Endodermal cell (in vitro differentiated cells): ENCODE measurements around the gene BAZ1A. TPM values are rescaled to one million over a fixed set of nuclear protein-coding genes. Genes with fewer than 3 reads are reported as not detected.

Experiments used
- DNase-seq: peaks from one replicate; pipeline ENCODE4 v3.0.0-alpha.2; 2017
- H3K27ac ChIP-seq: 2 replicates; pipeline ENCODE4 v1.5.1; 2013; ENCODE audit warnings: mild to moderate bottlenecking, low read depth, low read length, moderate library complexity
- H3K27me3 ChIP-seq: 2 replicates; pipeline ENCODE4 v1.6.1; 2013; ENCODE audit warnings: mild to moderate bottlenecking, low read length, moderate library complexity; ENCODE audit not compliant: insufficient read depth, control insufficient read depth, poor library complexity, severe bottlenecking
- H3K36me3 ChIP-seq: 2 replicates; pipeline ENCODE4 v1.7.0; 2013; ENCODE audit warnings: mild to moderate bottlenecking, low read length, moderate library complexity; ENCODE audit not compliant: control insufficient read depth, insufficient read depth
- H3K4me1 ChIP-seq: one replicate; pipeline ENCODE4 v1.7.0; 2013; ENCODE audit warnings: low read length; ENCODE audit not compliant: control insufficient read depth, insufficient read depth
- H3K4me3 ChIP-seq: 2 replicates; pipeline ENCODE4 v1.5.1; 2013; ENCODE audit warnings: mild to moderate bottlenecking, low read length, moderate library complexity
- H3K9ac ChIP-seq: 2 replicates; pipeline ENCODE4 v1.6.1; 2013; ENCODE audit warnings: mild to moderate bottlenecking, low read length, moderate library complexity; ENCODE audit not compliant: poor library complexity, severe bottlenecking; ENCODE audit errors: extremely low read depth
- H3K9me3 ChIP-seq: 2 replicates; pipeline ENCODE4 v1.6.1; 2013; ENCODE audit warnings: mild to moderate bottlenecking, low read length, moderate library complexity; ENCODE audit not compliant: control insufficient read depth
- H3K27ac Mint-ChIP-seq: 2 replicates; pipeline ENCODE4 v1.8.0; 2020; ENCODE audit warnings: mixed read lengths
- H3K27me3 Mint-ChIP-seq: 2 replicates; pipeline ENCODE4 v1.8.0; 2021; ENCODE audit warnings: mild to moderate bottlenecking, mixed read lengths; ENCODE audit not compliant: insufficient read depth
- H3K36me3 Mint-ChIP-seq: 2 replicates; pipeline ENCODE4 v1.8.0; 2020; ENCODE audit warnings: low read depth, mixed read lengths
- H3K4me1 Mint-ChIP-seq: 2 replicates; pipeline ENCODE4 v1.8.0; 2020; ENCODE audit warnings: mixed read lengths
- H3K4me3 Mint-ChIP-seq: 2 replicates; pipeline ENCODE4 v1.8.0; 2020; ENCODE audit warnings: mild to moderate bottlenecking, moderate library complexity, mixed read lengths
- H3K9me3 Mint-ChIP-seq: 2 replicates; pipeline ENCODE4 v1.8.0; 2020; ENCODE audit warnings: mild to moderate bottlenecking, mixed read lengths
- CTCF ChIP-seq: fragments of 200-600 bp; sonication (generic); conservative IDR thresholded peaks from 2 replicates; pipeline ENCODE4 v1.5.0; 2021; ENCODE audit warnings: antibody characterized with exemption, mild to moderate bottlenecking
- WGBS, 2 experiments: methylation state at CpG; one replicate each; pipeline versions ENCODE4 v1.1.5 to v1.1.7; 2013; ENCODE audit warnings: missing lambda C conversion rate in 2 of 2, mixed read lengths in 1 of 2; ENCODE audit not compliant: insufficient coverage in 1 of 2, insufficient read length in 1 of 2; 5-methylcytosine and 5-hydroxymethylcytosine counted together
- total RNA-seq, 2 donors: library from RNA; stranded (reverse); fragmentation: NEBNext Ultra II Directional in 1 of 2; extraction: Animal tissue kit (Norgen Biotek cat#: 25700) in 1 of 2; gene quantifications; 2 replicates in 1 of 2; 3 replicates in 1 of 2; pipeline ENCODE4 v1.2.1, GENCODE V29; 2021

BAZ1A gene
- total RNA-seq, 2 donors from 2014 or later, result 22.3 to 23.3 TPM

- no peak for DNase-seq
- WGBS, 2 experiments, result 96 to 100% methylated on average over 3 to 4 of the region's 4 CpGs
Observed at GRCh38 chr14:34711796-34712712, 163.1 kb downstream of the BAZ1A start.

GRCh38 chr14:34711169-34711568 is 164.0 kb downstream of the BAZ1A start:
- no peak overlapping the region for H3K27ac ChIP-seq
- Mint-ChIP-seq H3K27ac (no peak overlapping the region), H3K36me3 (peaks cover 5% of the 10 kb centered on the region), H3K4me1 (peaks cover 9% of the 10 kb centered on the region), H3K4me3 (no peak overlapping the region), H3K9me3 (no peaks in the 10 kb centered on the region), H3K27me3 (peaks cover 8% of the 10 kb centered on the region)
- H3K27me3 ChIP-seq, result peaks cover 9% of the 10 kb centered on the region
- no peak for DNase-seq
- H3K4me3 ChIP-seq, result no peak overlapping the region
- H3K36me3 ChIP-seq, result peaks cover 16% of the 10 kb centered on the region
- TF ChIP-seq CTCF, result no peak
- no peaks in the 10 kb centered on the region for H3K4me1 ChIP-seq
- no peak overlapping the region for H3K9ac ChIP-seq
- WGBS, 2 experiments, result 94 to 100% methylated on average over 2 to 3 of the region's 3 CpGs
- H3K9me3 ChIP-seq, result no peaks in the 10 kb centered on the region

More at GRCh38 chr14:34711796-34712712, 163.1 kb downstream of the BAZ1A start:
- Histone ChIP-seq H3K9ac (no peak overlapping the region), H3K9me3 (no peaks in the 10 kb centered on the region), H3K27ac (no peak overlapping the region), H3K4me3 (no peak overlapping the region), H3K4me1 (no peaks in the 10 kb centered on the region), H3K27me3 (peaks cover 9% of the 10 kb centered on the region), H3K36me3 (peaks cover 16% of the 10 kb centered on the region)
- Mint-ChIP-seq H3K4me3 (no peak overlapping the region), H3K27ac (no peak overlapping the region), H3K9me3 (no peaks in the 10 kb centered on the region), H3K4me1 (peaks cover 9% of the 10 kb centered on the region), H3K36me3 (peaks cover 5% of the 10 kb centered on the region), H3K27me3 (peaks cover 8% of the 10 kb centered on the region)
- TF ChIP-seq CTCF, result no peak

GRCh38 chr14:34710744-34711143 is 164.4 kb downstream of the BAZ1A start:
- no peak overlapping the region for H3K27ac ChIP-seq
- Mint-ChIP-seq H3K4me3 (no peak overlapping the region), H3K4me1 (peaks cover 9% of the 10 kb centered on the region), H3K9me3 (no peaks in the 10 kb centered on the region), H3K36me3 (peaks cover 5% of the 10 kb centered on the region), H3K27ac (no peak overlapping the region), H3K27me3 (peaks cover 5% of the 10 kb centered on the region)
- no peaks in the 10 kb centered on the region for H3K4me1 ChIP-seq
- H3K36me3 ChIP-seq, result peaks cover 16% of the 10 kb centered on the region
- no peak for TF ChIP-seq CTCF
- no peaks in the 10 kb centered on the region for H3K9me3 ChIP-seq
- no peak overlapping the region for H3K4me3 ChIP-seq
- no peak for DNase-seq
- no peak overlapping the region for H3K9ac ChIP-seq
- WGBS, 2 experiments, result 98 to 100% methylated on average over 2 of the region's 2 CpGs
- H3K27me3 ChIP-seq, result peaks cover 9% of the 10 kb centered on the region
